Embryonic facial prominence (tissue), 1 donor: ENCODE measurements around the gene ERICH6.

Experiments used
- DNase-seq: peaks from one replicate; pipeline ENCODE4 v3.0.0-alpha.2; 2016; ENCODE audit errors: extremely low spot score

The ERICH6 gene

GRCh38 chr3:150736903-150737832 is 33.4 kb upstream of the ERICH6 start:
- DNase-seq = no peak

DNA sequence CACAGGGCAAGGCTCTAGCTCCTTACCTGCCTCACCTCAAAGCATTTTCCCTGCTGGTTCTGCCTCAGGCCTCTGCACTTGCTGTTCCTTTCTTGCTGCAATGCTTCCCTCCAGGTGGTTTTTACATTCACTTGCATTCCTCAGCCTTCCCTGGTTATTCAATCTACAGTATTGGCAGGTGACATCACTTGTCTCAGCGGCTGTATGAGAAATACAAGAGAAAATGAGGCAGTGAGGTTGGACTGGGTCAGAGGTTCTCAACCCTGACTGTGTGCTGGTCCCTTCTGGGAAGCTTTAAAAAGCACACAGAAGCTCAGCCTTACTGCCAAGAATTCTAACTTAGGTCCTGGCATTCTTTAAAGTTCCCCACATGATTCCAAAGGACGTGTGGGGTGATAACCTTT is 32.6 kb upstream of the ERICH6 start:
- DNase-seq = no peak

- no peak for DNase-seq
Measured at GRCh38 chr3:150734795-150735119, 31.0 kb upstream of the ERICH6 start.

DNA sequence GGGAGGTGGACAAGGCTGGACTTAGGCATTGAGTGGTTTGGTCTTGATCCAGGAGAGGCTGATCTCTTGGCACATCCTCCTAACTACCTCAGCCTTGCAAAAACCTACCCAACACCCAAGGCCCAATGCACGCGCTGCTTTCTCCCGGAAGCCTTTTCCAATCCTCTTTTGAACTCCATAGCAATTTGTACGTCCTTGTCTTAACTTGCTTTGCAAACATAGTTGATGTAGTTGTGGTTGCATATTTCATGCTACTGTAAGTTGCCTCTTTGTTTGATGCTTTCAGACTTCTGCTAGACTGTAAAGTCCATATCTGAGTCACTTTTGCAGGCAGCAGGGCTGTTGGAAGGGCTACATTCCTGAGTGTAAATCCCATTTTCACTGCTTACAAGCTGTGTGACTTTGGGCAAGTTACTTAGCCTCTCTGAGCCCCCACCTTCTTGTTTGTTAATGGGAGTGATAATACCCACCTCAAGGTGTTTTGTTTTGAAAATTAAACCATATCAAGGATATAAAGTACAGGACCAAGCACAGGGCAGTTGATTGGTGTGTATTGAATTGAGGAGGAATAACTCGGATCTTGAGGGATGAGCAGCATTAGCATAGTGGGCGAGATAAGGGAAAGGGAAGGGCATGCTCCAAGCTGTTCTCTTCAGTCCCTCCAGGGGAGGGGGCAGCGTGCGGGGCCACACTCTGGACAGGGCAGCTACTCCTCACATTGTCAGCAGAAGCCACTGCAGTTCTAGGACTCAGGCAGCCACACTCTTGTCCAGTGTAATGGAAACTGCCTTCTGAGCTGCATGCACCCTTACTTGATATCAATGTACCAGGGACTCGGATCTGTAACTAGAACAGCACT is 30.4 kb upstream of the ERICH6 start:
- DNase-seq = no peak

DNA sequence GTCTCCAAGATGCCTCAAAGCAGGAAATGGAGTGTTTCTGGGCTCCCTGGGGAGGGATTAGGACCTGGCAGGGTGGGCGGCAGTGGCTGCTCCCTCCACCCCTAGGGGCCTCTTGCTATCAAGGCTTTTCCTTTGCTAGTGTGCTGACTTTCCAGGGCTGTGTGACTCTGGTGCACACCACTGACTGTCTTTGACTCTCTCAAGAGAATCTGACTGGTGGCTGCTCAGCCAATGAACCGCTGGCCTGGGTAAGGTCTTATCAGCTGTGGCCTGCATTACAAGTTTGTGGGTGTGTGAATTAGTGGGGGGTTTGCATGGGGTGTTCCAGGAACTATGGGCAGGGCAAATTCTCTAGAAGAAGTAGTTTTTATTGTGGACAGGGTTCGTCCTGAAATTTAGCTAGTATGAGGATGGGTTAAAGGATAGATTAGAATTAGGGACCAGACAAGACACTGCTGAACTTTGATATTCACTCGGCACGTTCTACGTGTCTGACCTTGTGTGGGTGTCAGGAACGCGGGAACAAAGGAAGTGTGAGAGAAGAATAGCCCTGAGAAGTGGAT is 29.7 kb upstream of the ERICH6 start:
- no peak for DNase-seq

GRCh38 chr3:150729682-150730360 is 26.1 kb upstream of the ERICH6 start:
- DNase-seq = no peak

DNA sequence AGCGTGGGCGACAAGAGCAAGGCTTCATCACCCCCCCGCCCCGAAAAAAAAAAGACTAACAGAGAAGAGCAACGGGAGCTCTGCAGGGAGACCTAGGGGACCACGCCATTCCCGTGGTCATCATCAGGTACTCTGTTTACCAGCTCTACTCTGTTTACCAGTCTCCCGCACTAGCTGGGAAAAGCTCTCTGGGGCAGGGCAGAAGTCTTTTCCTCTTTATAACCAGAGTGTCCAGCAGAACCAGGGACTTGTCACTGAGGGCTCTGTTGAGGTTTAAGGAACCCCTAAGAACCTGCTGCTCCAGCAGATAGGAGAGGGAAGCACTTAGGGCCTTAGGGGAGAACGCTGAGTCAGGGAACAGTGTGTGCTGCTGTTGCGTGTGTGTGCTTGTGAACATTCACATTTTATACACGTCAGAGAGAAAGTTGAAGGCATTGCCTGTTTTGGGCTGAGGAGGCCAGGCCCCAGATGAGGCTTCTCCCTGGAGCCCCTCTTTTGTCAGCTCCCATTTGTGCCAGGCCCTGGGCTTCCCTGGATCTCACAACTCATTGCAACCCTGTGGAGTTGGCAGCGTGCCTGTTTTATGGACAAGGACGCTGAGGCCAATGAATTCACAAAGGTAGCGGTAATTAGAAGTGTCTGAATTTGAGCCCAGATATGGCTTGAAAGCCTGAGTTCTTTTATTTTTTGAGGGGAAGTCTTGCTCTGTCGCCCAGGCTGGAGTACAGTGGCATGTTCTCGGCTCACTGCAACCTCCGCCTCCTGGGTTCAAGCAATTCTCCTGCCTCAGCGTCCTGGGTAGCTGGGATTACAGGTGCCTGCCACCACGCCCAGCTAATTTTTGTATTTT is 24.2 kb upstream of the ERICH6 start:
- no peak for DNase-seq

DNA sequence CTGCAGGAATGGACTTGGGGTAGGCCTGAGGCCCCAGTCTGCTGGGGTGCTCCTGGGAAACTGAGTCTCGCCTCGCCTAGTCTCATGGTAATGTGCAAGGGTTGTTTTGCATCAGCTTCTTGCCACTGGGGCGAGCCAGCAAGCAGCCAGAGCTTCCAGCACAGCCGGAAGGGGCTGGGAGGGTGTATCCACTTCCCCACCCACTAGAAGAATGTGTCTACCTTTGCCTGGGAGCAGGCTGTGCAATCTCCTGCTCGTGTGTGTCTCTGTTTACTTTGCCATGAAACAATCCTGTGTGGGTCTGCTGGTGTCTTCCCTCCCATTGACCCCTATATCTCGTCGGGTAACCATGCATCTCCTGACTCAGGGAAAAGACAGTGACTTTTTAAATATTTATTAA is 21.8 kb upstream of the ERICH6 start:
- no peak for DNase-seq

GRCh38 chr3:150723946-150724345 is 20.2 kb upstream of the ERICH6 start:
- DNase-seq = no peak

GRCh38 chr3:150722267-150722666 is 18.5 kb upstream of the ERICH6 start:
- no peak for DNase-seq

DNA sequence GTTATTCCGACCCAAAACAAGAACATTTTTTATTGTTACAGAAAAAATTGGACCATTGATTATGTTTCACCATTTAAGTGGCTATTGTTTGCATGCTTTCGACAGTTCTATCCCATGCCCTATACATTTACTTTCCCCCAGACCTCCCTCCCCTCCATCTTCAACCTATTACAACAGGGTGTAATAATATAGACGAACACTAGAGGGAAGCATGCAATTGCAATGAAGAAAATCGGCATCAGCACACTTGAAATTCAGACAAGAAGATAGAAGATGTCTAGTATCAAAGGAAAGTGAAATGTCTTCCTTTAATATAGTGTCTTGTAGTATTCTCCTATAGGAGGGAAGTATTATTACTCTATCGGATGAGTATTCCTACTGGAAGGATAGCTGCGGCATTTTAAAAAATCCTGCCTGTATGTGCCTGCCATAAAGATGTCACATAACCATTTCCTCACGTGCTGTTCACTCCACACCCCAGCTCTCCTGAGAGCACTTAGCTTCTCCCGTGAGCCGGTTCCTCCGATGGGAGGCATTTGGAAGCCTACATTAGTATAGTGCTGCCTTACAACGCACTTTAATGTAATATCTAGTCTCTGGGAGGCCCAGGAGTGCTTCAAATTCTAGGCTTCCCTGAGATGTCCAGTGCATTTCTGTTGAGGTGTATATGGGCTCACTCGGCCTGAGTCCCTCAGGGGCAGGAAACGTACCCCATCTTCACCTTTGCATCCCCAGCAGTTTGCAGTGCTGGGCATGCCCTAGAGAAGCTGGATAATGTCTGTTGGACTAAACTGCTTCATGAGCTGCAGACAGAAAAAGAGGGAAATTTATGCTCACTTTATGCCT is 17.8 kb upstream of the ERICH6 start:
- peak; percentile 65 for DNase-seq

DNA sequence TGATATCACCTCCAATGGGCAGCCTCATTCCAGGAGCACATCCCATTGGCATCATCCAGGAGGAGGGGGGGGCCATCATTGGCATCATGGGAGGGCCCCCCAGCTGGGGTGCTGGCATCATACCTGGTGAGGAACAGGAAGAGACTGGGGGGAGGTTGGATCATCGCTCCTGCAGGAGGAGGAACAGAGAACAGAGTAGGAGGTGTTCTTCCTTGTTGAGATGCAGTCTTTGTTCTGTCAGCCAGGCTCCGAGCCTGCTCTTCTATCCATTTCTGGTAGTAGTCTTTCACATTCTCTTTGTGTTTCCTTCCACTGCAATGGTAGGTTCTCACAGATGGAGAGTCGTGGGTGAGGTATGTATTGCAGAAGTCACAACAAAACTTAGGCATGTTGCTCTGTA is 16.7 kb upstream of the ERICH6 start:
- no peak for DNase-seq

DNA sequence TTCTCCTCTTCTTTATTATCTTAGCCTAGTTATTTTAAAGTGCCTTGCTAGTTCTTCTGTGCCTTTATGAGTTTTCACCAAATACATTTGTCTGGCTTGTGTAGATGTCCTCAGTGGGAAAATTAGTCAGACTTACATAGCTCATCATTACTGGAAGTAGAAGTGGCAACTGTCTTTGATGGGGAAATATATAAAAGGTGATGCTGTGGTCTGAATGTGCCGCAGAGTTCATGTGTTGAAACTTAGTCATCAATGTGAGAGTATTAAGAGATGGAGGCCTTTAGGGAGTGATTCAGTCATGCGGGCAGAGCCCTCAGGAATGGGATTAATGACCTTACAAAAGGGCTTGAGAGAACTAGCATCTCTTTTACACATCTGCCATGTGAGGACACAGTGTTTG is 6.4 kb upstream of the ERICH6 start:
- DNase-seq = no peak

DNA sequence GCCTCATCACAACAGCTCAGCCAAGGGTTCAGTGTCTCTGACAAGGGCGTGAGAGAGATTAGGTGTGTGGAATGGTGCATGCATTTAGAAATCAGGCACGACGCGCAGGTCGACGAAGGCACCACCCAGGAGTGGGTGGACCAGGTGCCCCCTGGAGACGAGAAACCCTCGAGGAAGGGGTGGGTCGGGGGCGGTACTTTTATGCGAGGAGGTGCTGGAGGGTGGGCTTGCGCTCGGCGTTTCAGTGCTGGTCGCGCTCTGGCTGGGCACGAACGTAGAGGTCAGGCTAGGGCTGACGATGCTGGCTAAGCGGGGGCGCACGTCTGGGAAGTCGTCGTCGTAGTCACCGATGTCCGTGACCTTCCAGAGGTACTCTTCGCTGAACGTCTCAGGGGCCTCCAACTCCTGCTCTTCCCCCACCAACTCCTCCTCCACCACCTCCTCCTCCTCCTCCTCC is 393 bp downstream of the ERICH6 start:
- no peak for DNase-seq

GRCh38 chr3:150699068-150699639 is 4.6 kb downstream of the ERICH6 start:
- no peak for DNase-seq

- DNase-seq = no peak
Measured at GRCh38 chr3:150697646-150698045, 6.1 kb downstream of the ERICH6 start.

DNA sequence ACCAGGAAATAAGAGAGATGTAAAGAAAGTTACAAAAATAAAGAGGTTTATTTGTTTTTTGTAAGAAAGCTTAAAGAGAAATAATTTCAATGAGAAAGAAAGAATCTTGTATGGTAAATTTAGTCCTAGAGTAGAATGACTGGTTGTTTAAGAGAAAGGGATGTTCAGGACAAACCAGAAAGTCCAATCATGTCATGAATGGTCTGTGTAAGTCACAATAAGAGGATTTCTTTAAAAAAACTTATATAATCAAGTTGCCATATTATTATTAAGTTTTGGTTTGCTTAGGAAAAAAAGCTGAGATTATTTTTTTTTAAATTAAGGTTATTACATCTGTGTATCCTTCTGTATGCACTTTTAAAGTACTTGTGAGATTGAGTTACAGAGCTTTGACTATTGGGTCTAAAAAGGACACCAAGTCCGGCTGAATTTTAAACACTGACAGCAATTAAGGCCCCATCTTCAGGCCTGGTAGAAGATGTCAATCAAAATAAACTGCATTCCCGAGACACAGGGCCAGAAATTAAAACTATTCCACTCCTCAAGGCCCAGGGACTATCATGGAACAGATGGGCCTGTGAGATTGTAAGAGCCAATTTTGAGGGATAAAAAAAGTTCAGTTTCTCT is 12.2 kb downstream of the ERICH6 start:
- DNase-seq = no peak

- DNase-seq = no peak
Measured at GRCh38 chr3:150687613-150688012, 16.1 kb downstream of the ERICH6 start.

DNA sequence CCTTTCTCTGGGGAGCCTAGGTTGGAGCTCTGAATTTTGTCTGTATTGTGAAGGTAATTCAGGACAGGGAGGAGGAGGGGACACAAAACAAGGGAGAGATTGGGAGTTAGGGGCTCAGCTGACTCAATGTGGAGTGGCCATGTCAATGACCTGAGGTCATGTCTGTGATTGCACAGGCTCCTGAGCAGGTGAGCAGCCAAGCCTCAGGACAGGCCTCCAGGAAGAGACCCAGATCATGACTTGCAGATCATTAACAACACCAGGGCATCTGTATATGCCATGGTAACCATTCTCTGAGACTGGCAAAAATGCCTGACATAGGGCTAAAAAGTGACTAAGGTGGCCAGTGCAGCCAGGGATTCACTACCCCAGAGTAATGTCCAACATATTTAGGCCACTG is 20.9 kb downstream of the ERICH6 start:
- DNase-seq = no peak
